ENCODE results near the gene PTPRN2. TPM values are rescaled to one million over a fixed set of nuclear protein-coding genes. Genes with fewer than 3 reads are reported as not detected.

Gene PTPRN2
- total RNA-seq, 1 experiment from 2014 or later = 1.2 TPM

GRCh38 chr7:157693521-157694375, 893.9 kb downstream of the PTPRN2 start:
- 0 out of 2 replicates have a peak, but pooled peaks cover 4% of the 10 kb centered on the region for H3K9me3 ChIP-seq (replicated peaks)
- H3K27me3 ChIP-seq (replicated peaks) = no peaks in the 10 kb centered on the region
- no peaks in the 10 kb centered on the region for H3K36me3 ChIP-seq
- no peak overlapping the region for H3K27ac ChIP-seq
- peak in 1 of 2 experiments; percentile 25 for DNase-seq (ENCODE audit: low read depth in 1 of 2, low spot score in 2 of 2)
- no peak overlapping the region for H3K4me3 ChIP-seq
- no peaks in the 10 kb centered on the region for H3K4me1 ChIP-seq (replicated peaks)

- DNase-seq (ENCODE audit: low read depth in 1 of 2, low spot score in 2 of 2) = peak in 1 of 2 experiments; percentile 40
- H3K27ac ChIP-seq = no peak overlapping the region
- no peaks in the 10 kb centered on the region for H3K36me3 ChIP-seq
- H3K4me1 ChIP-seq (replicated peaks) = no peaks in the 10 kb centered on the region
- no peaks in the 10 kb centered on the region for H3K27me3 ChIP-seq (replicated peaks)
- no peak overlapping the region for H3K4me3 ChIP-seq
- H3K9me3 ChIP-seq (replicated peaks) = 0 out of 2 replicates have a peak, but pooled peaks cover 4% of the 10 kb centered on the region
Measured at GRCh38 chr7:157693071-157693520, 894.5 kb downstream of the PTPRN2 start.

- Histone ChIP-seq H3K27me3 (replicated peaks) (no peaks in the 10 kb centered on the region), H3K27ac (no peak overlapping the region), H3K36me3 (no peaks in the 10 kb centered on the region), H3K4me3 (no peak overlapping the region), H3K9me3 (replicated peaks) (0 out of 2 replicates have a peak, but pooled peaks cover 4% of the 10 kb centered on the region), H3K4me1 (replicated peaks) (no peaks in the 10 kb centered on the region)
- peak in 1 of 2 experiments; percentile 38 for DNase-seq (ENCODE audit: low read depth in 1 of 2, low spot score in 2 of 2)
Measured at GRCh38 chr7:157692460-157693011, 895.1 kb downstream of the PTPRN2 start.

GRCh38 chr7:157691586-157692459, 895.8 kb downstream of the PTPRN2 start:
- no peak overlapping the region for H3K4me3 ChIP-seq
- DNase-seq (ENCODE audit: low read depth in 1 of 2, low spot score in 2 of 2) = peak in 1 of 2 experiments; percentile 41

GRCh38 chr7:157690833-157691585, 896.6 kb downstream of the PTPRN2 start:
- Histone ChIP-seq H3K4me3 (peak overlapping the region; percentile 45), H3K27ac (no peak overlapping the region)

More at GRCh38 chr7:157691586-157692459, 895.8 kb downstream of the PTPRN2 start:
- Histone ChIP-seq H3K4me1 (replicated peaks) (no peaks in the 10 kb centered on the region), H3K27me3 (replicated peaks) (no peaks in the 10 kb centered on the region), H3K9me3 (replicated peaks) (0 out of 2 replicates have a peak, but pooled peaks cover 4% of the 10 kb centered on the region), H3K27ac (no peak overlapping the region), H3K36me3 (no peaks in the 10 kb centered on the region)

GRCh38 chr7:157690058-157690832, 897.4 kb downstream of the PTPRN2 start:
- 0 out of 2 replicates have a peak, but pooled peaks cover 4% of the 10 kb centered on the region for H3K9me3 ChIP-seq (replicated peaks)
- H3K4me3 ChIP-seq = peak overlapping the region; percentile 45
- H3K36me3 ChIP-seq = no peaks in the 10 kb centered on the region
- no peaks in the 10 kb centered on the region for H3K27me3 ChIP-seq (replicated peaks)
- H3K4me1 ChIP-seq (replicated peaks) = no peaks in the 10 kb centered on the region
- DNase-seq (ENCODE audit: low read depth in 1 of 2, low spot score in 2 of 2) = peak in 1 of 2 experiments; percentile 40
- no peak overlapping the region for H3K27ac ChIP-seq

More at GRCh38 chr7:157690833-157691585, 896.6 kb downstream of the PTPRN2 start:
- Histone ChIP-seq H3K9me3 (replicated peaks) (0 out of 2 replicates have a peak, but pooled peaks cover 4% of the 10 kb centered on the region), H3K4me1 (replicated peaks) (no peaks in the 10 kb centered on the region), H3K36me3 (no peaks in the 10 kb centered on the region), H3K27me3 (replicated peaks) (no peaks in the 10 kb centered on the region)
- DNase-seq (ENCODE audit: low read depth in 1 of 2, low spot score in 2 of 2) = peak in 1 of 2 experiments; percentile 48

GRCh38 chr7:157689269-157690057, 898.2 kb downstream of the PTPRN2 start:
- Histone ChIP-seq H3K27me3 (replicated peaks) (no peaks in the 10 kb centered on the region), H3K36me3 (no peaks in the 10 kb centered on the region), H3K27ac (no peak overlapping the region), H3K4me1 (replicated peaks) (no peaks in the 10 kb centered on the region), H3K9me3 (replicated peaks) (peaks cover 4% of the 10 kb centered on the region; the same call in 1 of the 2 replicates), H3K4me3 (peak overlapping the region; percentile 45)
- DNase-seq (ENCODE audit: low read depth in 1 of 2, low spot score in 2 of 2) = peak in 1 of 2 experiments; percentile 28

GRCh38 chr7:157688533-157689268, 898.9 kb downstream of the PTPRN2 start:
- H3K27ac ChIP-seq = no peak overlapping the region
- H3K4me3 ChIP-seq = no peak overlapping the region
- H3K27me3 ChIP-seq (replicated peaks) = no peaks in the 10 kb centered on the region
- H3K9me3 ChIP-seq (replicated peaks) = peaks cover 4% of the 10 kb centered on the region; the same call in 1 of the 2 replicates
- peak in 1 of 2 experiments; percentile 35 for DNase-seq (ENCODE audit: low read depth in 1 of 2, low spot score in 2 of 2)
- no peaks in the 10 kb centered on the region for H3K4me1 ChIP-seq (replicated peaks)
- no peaks in the 10 kb centered on the region for H3K36me3 ChIP-seq

GRCh38 chr7:157687845-157688532, 899.6 kb downstream of the PTPRN2 start:
- H3K36me3 ChIP-seq = no peaks in the 10 kb centered on the region
- no peak for DNase-seq (ENCODE audit: low read depth in 1 of 2, low spot score in 2 of 2)
- H3K27ac ChIP-seq = no peak overlapping the region
- no peaks in the 10 kb centered on the region for H3K27me3 ChIP-seq (replicated peaks)
- H3K4me3 ChIP-seq = no peak overlapping the region
- peaks cover 4% of the 10 kb centered on the region; the same call in 1 of the 2 replicates for H3K9me3 ChIP-seq (replicated peaks)
- H3K4me1 ChIP-seq (replicated peaks) = no peaks in the 10 kb centered on the region

GRCh38 chr7:157687158-157687557, 900.5 kb downstream of the PTPRN2 start:
- Histone ChIP-seq H3K4me3 (no peak overlapping the region), H3K36me3 (no peaks in the 10 kb centered on the region), H3K4me1 (replicated peaks) (no peaks in the 10 kb centered on the region), H3K27ac (no peak overlapping the region), H3K27me3 (replicated peaks) (no peaks in the 10 kb centered on the region), H3K9me3 (replicated peaks) (peaks cover 4% of the 10 kb centered on the region; the same call in 1 of the 2 replicates)
- no peak for DNase-seq (ENCODE audit: low read depth in 1 of 2, low spot score in 2 of 2)
